Uterus (tissue), 2 donors: Measurements from ENCODE around the gene ACSS2.

Experiments used
- CTCF ChIP-seq, 4 experiments: fragments of 200-600 bp in 2 of 4; fragments of 450-650 bp in 2 of 4; sonication (generic) in 2 of 4; IDR thresholded peaks; one replicate each; pipeline ENCODE4 v1.5.1; 2016 to 2019; ENCODE audit warnings: antibody characterized with exemption in 4 of 4, mild to moderate bottlenecking in 2 of 4, moderate library complexity in 1 of 4
- POLR2A ChIP-seq, 2 donors: fragments of 450-650 bp; IDR thresholded peaks; one replicate each; pipeline ENCODE4 v1.6.1; 2016; ENCODE audit warnings: antibody characterized with exemption in 2 of 2, mild to moderate bottlenecking in 1 of 2, moderate library complexity in 1 of 2

- no peak for TF ChIP-seq POLR2A (IDR thresholded peaks at IDR 0.05)
- TF ChIP-seq CTCF (IDR thresholded peaks at IDR 0.05) = no peak
Observed at GRCh38 chr20:34956751-34957472, 80.5 kb downstream of the ACSS2 start.
